HG02588 (cell line): ENCODE data around the gene GRM7.
A peak's percentile ranks its signal among the peaks of the same experiment; 100 is the strongest.

Source experiments
- ATAC-seq: cut with Tn5 transposase; IDR thresholded peaks from one replicate; pipeline ENCODE4 v1.9.1; 2021; ENCODE audit warnings: mild to moderate bottlenecking, moderate library complexity; ENCODE audit not compliant: unreplicated experiment

GRM7 gene

GRCh38 chr3:7215706-7216105 lies 354.8 kb downstream of the GRM7 start:
- ATAC-seq: no peak

GRCh38 chr3:7226393-7226792 lies 365.5 kb downstream of the GRM7 start:
- no peak for ATAC-seq

- ATAC-seq: no peak
Observed at GRCh38 chr3:7238565-7239295, 377.8 kb downstream of the GRM7 start.

- no peak for ATAC-seq
Observed at GRCh38 chr3:7241584-7242302, 380.8 kb downstream of the GRM7 start.

GRCh38 chr3:7242303-7242635 lies 381.4 kb downstream of the GRM7 start:
- ATAC-seq: no peak

GRCh38 chr3:7249493-7250076 lies 388.7 kb downstream of the GRM7 start:
- no peak for ATAC-seq

GRCh38 chr3:7254251-7254650 lies 393.3 kb downstream of the GRM7 start:
- ATAC-seq: no peak

GRCh38 chr3:7260975-7261374 lies 400.1 kb downstream of the GRM7 start:
- no peak for ATAC-seq

GRCh38 chr3:7263347-7264195 lies 402.7 kb downstream of the GRM7 start:
- no peak for ATAC-seq

GRCh38 chr3:7264196-7264526 lies 403.2 kb downstream of the GRM7 start:
- no peak for ATAC-seq

GRCh38 chr3:7265736-7266135 lies 404.8 kb downstream of the GRM7 start:
- ATAC-seq: no peak

- ATAC-seq: no peak
Observed at GRCh38 chr3:7266551-7266950, 405.6 kb downstream of the GRM7 start.

GRCh38 chr3:7270731-7271130 lies 409.8 kb downstream of the GRM7 start:
- no peak for ATAC-seq

GRCh38 chr3:7271631-7272030 lies 410.7 kb downstream of the GRM7 start:
- no peak for ATAC-seq

- no peak for ATAC-seq
Observed at GRCh38 chr3:7272203-7272602, 411.3 kb downstream of the GRM7 start.

- ATAC-seq: peak; percentile 89
Observed at GRCh38 chr3:7275396-7275795, 414.5 kb downstream of the GRM7 start.

GRCh38 chr3:7280318-7280717 lies 419.4 kb downstream of the GRM7 start:
- ATAC-seq: no peak

- no peak for ATAC-seq
Observed at GRCh38 chr3:7282988-7283387, 422.1 kb downstream of the GRM7 start.

GRCh38 chr3:7285505-7285904 lies 424.6 kb downstream of the GRM7 start:
- no peak for ATAC-seq

- no peak for ATAC-seq
Observed at GRCh38 chr3:7288133-7288532, 427.2 kb downstream of the GRM7 start.

- ATAC-seq: no peak
Observed at GRCh38 chr3:7289121-7289520, 428.2 kb downstream of the GRM7 start.
